ENCODE measurements around the gene TGFBRAP1.

DNA sequence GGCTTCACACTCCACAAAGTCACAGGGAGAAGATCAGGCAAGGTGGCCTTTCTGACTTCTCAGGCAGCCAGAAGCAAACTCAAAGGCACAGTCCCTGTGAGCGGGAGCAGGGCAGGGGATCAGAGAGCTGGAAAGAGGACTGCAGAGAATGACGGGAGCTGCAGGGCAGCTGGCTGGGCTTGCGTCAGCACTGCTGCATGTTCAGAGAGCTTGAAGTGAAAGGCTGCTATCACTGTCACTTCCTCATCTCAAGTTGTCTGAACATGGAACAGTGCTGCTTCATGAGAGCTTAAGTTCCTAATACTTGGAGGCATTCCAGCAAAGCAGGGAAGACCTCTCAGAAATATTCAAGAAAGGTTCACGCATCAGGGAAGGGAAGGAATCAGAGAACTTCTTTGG lies 20.4 kb downstream of the TGFBRAP1 start:
- TF ChIP-seq EZH2 (IDR thresholded peaks at IDR 0.05; ENCODE audit: insufficient read depth, poor library complexity, severe bottlenecking) (no peak), EZH2phosphoT487 (IDR thresholded peaks at IDR 0.05; ENCODE audit: insufficient read depth, low read depth) (no peak)
